HG03135 (cell line): Measurements from ENCODE around the gene HNRNPUL1.
A peak's percentile ranks its signal among the peaks of the same experiment; 100 is the strongest.

Experiments used
- ATAC-seq: cut with Tn5 transposase; IDR thresholded peaks from one replicate; pipeline ENCODE4 v1.9.1; 2021; ENCODE audit warnings: mild to moderate bottlenecking, moderate library complexity; ENCODE audit not compliant: unreplicated experiment

HNRNPUL1 gene

GRCh38 chr19:41307090-41307875 lies 43.1 kb downstream of the HNRNPUL1 start:
- ATAC-seq: no peak

- no peak for ATAC-seq
Observed at GRCh38 chr19:41307954-41308449, 43.8 kb downstream of the HNRNPUL1 start.

GRCh38 chr19:41308450-41309179 lies 44.4 kb downstream of the HNRNPUL1 start:
- peak; percentile 43 for ATAC-seq

DNA sequence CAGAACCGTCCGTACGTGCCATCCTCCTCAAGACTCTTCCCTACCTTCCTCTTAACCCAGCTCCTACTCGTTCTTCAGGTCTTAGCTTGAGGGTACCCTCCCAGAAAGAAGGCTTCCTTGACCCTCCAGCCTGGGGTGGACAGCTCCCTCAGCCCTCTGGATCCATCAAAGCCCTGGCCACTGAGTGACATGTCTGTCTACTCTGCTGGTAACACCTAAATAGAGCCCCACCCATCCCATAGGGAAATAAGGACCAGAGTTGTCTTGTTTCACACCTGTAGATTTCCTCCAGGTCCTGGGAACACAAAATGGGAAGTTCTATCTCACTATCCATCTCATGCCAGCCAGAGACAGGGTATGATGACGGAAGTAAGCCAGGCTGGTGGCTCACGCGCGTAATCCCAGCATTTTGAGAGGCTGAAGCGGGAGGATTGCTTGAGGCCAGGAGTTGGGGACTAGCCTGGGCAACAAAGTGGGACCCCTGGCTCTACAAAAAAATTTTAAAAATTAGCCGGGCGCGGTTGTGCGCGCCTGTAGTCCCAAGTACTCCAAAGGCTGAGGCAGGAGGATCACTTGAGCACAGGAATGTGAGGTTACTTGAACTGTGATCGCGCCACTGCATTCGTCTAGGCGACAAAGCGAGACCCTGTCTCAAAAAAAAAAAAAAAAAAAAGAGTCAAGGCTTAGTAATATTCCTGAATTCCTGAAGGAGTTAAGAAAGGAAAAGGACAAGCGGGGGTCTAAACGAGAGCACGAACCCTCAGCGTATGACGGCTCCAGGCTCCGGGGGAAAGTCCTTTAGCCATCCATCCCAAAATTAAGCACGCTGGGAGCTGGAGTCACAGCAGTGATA lies 45.2 kb downstream of the HNRNPUL1 start:
- ATAC-seq: no peak

GRCh38 chr19:41310033-41310831 lies 46.1 kb downstream of the HNRNPUL1 start, which contains the start of gene CCDC97:
Gene CCDC97, plus strand, starts transcription at chr19:41310172. Its CDS starts 139 bp downstream, at chr19:41310311.
- peak; percentile 55 for ATAC-seq

GRCh38 chr19:41311072-41311471 lies 46.9 kb downstream of the HNRNPUL1 start:
- no peak for ATAC-seq

DNA sequence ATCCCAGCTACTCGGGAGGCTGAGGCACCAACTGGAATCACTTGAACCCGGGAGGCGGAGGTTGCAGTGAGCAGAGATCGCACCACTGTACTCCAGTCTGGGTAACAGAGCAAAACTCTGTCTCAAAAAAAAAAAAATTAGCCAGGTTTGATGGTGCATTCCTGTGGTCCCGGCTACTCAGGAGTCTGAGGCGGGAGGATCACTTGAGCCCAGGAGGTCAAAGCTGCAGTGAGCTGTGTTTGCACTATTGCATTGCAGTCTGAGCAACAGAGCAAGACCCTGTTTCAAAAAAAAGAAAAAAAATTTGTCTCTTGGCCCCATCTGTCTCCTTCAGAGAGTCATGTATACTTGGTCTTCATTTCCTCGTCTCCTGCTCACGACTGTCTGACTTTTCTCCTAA lies 47.4 kb downstream of the HNRNPUL1 start:
- no peak for ATAC-seq

DNA sequence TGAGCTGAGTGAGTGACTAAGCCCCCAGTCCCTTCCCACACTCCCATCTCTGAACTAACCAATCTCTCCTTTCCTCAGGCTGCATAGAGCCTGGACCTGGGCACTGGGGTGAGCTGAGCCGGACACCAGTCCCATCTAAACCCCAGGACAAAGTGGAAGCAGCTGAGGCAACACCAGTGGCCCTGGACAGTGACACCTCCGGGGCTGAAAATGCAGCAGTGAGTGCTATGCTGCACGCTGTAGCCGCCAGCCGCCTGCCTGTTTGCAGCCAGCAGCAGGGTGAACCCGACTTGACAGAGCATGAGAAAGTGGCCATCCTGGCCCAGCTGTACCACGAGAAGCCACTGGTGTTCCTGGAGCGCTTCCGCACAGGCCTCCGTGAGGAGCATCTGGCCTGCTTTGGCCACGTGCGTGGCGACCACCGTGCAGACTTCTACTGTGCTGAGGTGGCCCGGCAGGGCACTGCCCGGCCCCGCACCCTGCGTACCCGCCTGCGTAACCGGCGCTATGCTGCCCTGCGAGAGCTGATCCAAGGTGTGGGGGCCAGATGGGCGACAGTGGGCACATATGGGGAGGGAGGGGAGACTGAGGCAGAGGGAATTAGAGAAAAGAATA lies 52.2 kb downstream of the HNRNPUL1 start:
- no peak for ATAC-seq

DNA sequence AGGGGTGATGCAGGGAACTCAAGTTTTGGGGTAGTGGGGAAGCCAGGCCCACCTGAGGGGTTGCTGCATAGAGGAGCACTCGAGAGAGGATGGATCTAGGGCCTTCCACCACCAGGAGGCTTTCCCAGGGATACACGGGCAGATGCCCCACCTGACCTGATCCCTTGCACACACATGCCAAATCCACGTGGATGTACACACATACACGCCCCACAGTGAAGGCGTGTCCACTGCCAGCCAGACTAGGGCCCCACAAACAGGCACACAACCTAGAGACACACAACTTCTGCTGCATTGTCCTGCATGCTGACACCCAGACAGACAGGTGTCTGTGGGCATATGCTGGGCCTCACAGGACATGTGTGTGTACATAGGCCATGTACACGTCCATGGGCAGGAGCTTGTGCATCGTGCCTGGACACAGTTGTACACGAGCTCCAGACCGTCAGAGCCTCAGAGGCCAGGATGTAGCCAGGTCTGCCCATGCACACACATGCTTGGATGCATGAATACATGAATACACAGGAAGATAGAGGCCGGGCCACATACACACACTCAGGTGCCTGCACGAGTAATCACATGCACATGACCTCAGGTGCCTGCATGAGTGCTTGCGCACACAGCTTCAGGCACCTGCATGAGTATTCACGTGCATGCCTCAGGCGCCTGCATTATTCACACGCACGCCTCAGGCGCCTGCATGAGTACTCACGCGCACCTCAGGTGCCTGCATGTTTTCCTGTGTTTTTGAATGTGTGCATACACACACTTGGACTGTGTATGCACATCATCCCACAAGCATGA lies 54.7 kb downstream of the HNRNPUL1 start:
- ATAC-seq: no peak

DNA sequence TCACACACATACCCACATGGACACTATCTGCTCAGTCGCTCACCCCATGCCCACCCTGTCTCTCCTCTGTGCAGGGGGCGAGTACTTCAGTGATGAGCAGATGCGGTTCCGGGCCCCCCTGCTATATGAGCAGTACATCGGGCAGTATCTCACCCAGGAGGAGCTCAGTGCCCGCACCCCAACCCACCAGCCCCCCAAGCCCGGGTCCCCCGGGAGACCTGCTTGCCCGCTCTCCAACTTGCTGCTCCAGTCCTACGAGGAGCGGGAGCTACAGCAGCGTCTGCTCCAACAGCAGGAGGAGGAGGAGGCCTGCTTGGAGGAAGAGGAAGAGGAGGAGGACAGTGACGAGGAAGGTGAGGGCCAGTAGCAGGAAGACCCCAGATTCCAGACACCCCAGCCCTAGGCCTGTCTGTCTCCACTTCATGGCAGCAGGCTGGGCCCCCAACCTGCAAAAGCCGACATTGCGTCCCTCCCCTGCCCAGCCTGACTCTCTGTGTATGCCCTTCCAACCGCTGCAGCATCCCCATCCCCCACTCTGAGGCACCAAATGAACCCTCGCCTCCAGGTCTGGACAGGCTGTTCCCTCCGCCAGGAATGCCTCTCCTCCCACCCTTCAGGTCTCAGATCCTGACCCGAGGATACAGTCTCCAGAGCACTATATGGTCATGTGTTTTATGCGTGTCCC lies 55.5 kb downstream of the HNRNPUL1 start:
- ATAC-seq: no peak

GRCh38 chr19:41320185-41320518 lies 56.0 kb downstream of the HNRNPUL1 start:
- no peak for ATAC-seq

- no peak for ATAC-seq
Observed at GRCh38 chr19:41320568-41320967, 56.4 kb downstream of the HNRNPUL1 start.

DNA sequence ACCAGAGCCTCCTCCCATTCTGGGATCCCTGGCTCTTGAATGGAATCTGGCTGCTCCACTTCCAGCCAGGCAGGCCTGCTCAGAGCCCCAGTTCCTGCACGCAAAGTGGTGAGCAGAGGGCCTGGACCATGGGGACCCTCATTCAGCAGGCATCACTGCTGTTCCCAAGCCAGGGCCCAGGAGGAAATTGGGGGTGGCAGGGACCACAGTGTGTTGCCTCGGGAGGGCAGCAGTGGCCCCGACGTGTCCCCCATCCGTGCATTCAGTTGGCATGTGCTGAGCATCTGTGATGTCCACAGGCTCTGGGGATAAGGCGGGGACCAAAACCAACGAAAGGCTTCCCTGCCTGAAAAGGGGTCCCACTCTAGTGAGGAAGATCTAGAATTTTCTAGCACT lies 57.0 kb downstream of the HNRNPUL1 start:
- ATAC-seq: no peak

DNA sequence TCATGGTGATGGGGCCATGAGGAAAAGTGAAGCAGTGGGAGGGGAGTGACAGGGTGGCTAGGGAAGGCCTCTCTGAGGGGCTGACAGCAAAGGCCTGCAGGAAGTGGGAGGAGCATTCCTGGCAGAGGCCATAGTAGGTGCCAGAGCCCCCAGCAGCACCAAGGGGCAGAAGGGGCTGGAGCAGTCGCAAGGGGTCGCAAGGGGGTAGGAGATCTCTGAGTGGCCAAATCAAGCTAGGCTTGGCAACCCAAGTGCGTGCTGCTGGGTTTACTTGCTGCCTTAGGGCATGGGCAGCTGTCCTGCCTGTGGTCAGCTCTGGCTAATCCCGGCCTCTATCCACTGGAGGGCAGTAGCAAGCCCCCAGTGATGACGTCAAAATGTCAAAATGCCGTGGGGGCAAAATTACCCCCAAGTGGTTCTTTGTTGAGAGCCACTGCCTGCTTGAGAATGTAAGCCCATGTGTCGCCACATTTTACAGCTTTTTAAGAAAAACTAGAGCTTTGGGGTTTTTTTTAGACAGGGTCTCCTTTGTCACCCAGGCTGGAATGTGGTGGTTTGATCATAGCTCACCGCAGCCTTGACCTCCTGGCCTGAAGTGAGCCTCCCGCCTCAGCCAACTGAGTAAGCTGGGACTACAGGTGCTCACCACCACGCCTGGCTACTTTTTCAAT lies 57.6 kb downstream of the HNRNPUL1 start:
- ATAC-seq: no peak

DNA sequence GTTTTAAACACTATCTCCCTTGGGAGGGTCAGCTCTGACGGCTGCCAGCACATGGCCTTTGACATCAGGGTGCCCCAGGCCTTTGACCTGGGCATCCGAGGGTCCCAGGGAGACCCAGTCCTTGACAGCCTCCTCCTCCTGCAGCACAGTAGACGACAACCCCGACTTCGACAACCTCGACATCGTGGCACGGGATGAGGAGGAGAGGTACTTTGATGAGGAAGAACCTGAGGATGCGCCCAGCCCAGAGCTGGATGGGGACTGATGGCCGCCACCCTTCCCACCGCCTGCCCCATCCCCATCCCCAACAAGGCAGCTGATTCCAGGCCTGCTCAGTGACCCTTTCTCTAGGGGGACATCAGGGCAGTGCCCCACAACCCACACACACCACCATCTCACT lies 58.3 kb downstream of the HNRNPUL1 start:
- ATAC-seq: no peak

- no peak for ATAC-seq
Observed at GRCh38 chr19:41323023-41323422, 58.9 kb downstream of the HNRNPUL1 start.

DNA sequence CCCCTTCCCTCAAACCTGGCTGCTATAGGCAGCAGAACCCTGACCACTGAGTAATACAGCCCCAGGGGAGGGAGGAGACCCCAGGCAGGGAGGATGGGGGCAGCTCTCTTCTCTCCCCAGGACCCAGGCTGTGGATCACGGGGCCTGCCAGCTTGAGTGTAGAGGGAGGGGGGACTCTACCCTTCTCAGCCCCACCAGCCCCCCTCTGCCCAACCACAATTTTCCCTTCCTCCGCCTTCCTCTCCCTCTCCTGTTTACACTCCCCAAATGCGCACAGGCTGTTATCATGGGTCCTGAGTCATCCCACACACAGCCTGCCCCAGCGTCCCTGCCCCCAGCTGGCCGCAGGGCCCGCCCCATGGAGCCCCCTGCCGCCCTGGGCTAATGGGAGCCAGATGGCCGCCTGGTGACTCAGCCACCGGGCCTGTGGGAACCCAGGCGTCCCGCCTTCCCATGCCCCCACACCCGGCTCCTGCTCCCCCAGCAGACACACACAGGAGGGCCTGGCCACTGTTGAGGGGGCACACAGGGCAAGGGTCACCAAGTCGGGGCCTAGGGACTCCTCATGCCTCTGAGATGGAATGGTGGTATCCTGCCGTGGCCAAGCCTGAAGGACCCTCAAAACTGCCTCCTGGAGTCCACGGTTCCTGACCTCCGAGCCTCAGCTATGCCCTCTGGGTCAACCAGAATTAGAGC lies 59.4 kb downstream of the HNRNPUL1 start:
- ATAC-seq: no peak
